Medulla oblongata (tissue), 1 donor: Measurements from ENCODE around the gene SPECC1L.
A peak's percentile ranks its signal among the peaks of the same experiment; 100 is the strongest.
"Not testable (repeated sequence)": the region's sequence is repeated elsewhere in the genome, so short reads cannot be mapped to it uniquely, and the experiment has no call there.

ENCODE experiments used
- DNase-seq: peaks from one replicate; pipeline ENCODE4 v3.0.0-alpha.2; 2015; ENCODE audit errors: extremely low spot score

SPECC1L gene, protein sequence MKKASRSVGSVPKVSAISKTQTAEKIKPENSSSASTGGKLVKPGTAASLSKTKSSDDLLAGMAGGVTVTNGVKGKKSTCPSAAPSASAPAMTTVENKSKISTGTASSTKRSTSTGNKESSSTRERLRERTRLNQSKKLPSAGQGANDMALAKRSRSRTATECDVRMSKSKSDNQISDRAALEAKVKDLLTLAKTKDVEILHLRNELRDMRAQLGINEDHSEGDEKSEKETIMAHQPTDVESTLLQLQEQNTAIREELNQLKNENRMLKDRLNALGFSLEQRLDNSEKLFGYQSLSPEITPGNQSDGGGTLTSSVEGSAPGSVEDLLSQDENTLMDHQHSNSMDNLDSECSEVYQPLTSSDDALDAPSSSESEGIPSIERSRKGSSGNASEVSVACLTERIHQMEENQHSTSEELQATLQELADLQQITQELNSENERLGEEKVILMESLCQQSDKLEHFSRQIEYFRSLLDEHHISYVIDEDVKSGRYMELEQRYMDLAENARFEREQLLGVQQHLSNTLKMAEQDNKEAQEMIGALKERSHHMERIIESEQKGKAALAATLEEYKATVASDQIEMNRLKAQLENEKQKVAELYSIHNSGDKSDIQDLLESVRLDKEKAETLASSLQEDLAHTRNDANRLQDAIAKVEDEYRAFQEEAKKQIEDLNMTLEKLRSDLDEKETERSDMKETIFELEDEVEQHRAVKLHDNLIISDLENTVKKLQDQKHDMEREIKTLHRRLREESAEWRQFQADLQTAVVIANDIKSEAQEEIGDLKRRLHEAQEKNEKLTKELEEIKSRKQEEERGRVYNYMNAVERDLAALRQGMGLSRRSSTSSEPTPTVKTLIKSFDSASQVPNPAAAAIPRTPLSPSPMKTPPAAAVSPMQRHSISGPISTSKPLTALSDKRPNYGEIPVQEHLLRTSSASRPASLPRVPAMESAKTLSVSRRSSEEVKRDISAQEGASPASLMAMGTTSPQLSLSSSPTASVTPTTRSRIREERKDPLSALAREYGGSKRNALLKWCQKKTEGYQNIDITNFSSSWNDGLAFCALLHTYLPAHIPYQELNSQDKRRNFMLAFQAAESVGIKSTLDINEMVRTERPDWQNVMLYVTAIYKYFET

DNA sequence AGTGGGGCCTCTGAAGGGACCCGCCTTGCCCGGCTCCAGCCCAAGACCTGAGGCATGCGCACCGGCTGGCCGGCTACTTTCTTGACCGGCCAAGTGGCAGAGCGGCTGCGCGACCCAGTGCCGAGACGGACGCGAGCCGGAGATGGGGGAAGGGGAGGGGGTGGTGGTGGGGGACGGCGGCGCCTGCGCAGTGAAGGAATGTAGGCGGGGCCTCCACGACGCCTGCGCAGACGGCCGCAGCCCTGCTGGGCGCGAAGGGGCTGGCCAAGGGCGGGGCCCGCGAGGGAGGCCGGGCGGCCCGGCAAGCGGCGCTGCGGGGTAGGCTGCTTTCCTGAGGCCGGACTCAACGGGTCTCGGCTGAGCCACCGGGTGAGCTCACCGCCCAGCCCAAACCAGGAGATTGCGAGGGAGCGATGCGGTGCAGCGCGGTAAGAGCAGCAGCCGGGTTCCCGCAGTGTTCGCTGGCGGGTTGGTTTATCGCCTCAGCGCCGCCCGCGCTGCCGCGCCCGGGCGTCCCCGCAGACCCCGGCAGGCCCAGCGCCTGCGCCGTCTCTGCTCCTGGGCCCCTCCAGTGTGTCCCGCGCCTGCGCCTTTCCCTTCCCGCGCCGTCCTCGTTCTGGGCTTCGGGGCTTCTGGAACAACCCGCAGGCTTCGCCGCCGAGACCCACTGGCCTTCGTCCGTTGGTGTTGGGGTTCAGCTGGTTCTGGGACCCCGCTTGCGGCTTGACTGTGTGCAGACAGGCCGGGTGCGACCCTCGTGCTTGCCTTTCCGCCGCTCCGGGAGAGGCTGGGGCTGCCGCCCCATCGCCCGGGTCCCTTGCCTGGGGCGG lies at the start of gene SPECC1L:
Gene SPECC1L (plus strand): TSS at position 276 of the 830 bp plus-strand sequence. CDS start 31,401 bp downstream, outside the sequence.
- peak; percentile 94 for DNase-seq

DNA sequence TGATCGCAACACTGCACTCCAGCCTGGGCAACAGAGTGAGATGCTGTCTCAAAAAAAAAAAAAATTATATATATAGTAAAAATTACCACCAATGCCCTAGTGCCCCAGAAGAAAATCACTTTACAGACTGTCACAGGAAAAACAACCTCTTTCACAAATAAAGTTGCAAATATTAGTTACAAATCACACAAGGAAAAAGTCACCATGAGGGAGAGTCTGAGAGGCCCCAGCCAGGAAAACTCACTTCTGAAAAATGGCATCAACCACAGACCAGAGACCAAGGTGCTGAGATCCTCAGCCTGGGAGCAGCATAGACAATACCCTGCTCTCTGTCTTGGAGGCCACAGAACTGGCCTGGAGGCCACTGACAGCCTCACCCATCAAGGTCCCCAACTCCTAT lies 46.2 kb upstream of the SPECC1L start:
- no peak for DNase-seq

DNA sequence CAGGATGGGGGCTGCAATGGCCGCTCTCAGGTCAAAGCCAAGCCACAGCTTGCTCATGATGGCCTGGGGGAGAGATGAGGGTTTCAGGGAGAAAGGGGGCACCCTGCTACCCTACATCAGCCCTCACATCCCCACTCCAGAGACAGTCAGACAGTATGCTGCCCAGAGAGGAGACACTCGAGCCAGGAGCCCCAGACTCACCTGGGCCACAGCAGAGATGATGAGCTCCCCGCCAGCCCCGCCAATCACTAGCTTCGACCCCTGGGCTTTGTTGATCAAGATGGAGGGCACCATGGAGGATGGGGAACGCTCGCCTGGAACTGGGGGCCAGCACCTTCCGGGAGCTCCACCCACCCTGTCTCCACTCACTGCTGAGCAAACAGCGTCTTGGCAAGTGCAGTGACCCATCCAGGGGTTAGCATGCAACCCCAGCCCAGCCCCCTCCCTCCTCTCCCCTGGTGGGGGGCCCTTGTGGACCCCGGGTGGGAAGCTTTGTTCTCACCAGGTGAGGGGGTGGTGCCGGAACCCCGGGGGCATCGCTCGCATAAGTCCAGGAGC lies 45.5 kb upstream of the SPECC1L start:
- no peak for DNase-seq

DNA sequence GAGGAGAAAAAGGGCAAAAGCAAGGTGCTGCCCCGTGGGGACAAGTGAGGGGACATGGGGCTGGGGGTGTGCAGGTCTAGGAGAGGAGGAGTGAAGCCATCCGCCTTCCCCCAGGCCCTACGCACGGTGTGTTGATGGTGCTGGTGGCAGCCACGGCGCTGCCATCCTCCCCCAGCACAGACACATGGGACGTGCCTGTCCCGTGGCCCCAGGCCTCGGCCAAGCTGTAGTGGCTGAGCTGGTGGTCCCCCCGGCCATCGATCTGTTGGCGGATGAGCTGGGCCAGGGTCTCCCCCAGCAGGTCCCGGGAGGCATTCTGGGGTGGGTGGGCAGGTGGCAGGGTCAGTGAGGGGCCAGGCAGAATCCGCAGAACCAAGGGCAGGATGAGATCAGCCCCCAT lies 44.7 kb upstream of the SPECC1L start:
- DNase-seq = no peak

DNA sequence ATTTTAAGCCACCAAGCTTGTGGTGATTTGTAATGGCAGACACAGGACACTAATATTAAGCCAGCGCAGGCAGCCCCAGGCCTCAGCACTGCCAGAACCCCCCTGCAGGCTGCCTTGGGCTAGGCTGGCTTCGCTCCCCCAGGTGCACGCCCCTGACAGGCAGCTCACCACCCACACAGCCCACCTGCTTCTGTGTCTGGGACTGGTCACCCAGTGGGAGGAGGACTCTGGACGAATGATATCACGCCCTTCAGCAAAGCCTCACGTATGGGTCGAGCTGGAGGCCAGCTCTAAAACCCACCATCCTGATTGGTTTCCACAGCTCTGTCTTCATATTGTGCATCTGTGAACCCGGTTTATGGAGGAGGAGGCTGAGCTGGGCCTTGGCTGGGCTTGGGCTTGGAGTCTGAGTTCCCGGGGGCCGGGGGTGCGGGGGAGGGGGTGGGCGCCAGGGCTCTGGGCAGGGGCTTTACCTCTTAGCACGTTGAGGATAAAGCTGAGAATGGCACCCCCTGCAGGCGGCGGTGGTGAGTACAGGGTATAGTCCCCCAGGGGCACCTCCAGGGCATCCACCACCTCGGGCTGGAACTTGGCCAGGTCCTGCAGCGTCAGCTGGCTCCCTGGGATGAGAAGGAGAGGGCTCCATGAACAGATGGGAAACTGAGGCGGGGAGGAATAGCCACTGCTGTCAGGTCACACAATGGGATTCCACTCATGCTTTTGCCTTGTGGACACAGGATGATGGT lies 39.5 kb upstream of the SPECC1L start:
- no peak for DNase-seq

DNA sequence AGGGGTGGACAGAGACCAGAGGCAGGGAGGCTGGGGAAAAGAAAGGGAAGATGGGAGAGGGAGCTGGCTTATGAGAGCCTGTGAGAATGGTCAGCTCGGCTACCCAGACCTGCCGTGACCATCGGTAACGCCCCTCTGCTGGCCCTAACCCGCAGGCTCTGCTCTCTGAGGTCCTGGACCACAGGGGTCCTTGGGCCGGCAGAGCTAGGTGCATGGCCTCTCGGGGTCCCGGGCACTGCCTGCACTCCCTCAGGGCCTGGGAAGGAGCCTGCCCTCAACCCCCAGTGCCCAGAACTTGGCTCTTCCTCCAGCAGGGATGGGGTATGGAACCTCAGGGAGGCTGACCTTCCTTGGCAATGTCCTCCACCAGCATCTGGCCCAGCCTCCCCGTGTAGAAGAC lies 38.9 kb upstream of the SPECC1L start:
- DNase-seq = no peak

DNA sequence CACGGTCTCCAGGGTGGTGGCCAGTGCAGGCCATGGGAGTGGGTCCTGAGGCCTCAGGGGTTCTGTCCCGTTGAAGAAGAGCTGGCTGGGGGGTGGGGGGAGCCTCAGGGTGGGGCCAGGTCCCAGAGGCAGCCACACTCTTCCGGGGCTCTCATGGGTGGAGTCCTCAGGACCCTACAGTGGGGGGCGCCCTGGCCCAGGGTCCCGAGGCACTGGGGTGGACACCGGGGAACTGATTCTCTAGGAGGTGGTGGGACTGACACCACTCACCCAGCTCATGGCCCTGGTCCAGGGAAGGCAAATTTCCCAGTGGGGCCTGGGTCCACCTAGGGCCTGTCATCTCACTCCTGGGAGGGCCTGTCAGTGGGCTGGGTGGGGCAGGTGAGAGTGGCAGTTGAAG lies 38.5 kb upstream of the SPECC1L start:
- DNase-seq = no peak

DNA sequence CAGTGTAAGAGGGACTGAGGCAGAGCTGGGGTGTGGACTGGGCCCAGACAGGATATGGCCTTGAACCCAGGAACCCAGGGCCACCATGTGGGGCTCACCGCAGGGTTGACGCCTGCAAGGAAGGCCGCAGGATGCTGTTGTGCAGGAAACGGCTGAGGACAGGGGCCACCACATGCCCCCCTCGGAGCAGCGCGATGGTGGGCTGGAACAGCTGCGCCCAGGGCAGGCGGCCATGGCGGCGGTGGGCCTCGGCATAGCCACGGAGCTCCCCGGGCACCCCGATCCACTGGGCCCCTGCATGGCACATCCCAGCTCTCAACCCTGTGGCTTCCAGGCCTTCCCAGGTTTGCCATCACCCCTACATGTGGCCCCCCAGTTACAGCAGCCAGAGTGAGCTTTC lies 37.9 kb upstream of the SPECC1L start:
- DNase-seq = no peak

DNA sequence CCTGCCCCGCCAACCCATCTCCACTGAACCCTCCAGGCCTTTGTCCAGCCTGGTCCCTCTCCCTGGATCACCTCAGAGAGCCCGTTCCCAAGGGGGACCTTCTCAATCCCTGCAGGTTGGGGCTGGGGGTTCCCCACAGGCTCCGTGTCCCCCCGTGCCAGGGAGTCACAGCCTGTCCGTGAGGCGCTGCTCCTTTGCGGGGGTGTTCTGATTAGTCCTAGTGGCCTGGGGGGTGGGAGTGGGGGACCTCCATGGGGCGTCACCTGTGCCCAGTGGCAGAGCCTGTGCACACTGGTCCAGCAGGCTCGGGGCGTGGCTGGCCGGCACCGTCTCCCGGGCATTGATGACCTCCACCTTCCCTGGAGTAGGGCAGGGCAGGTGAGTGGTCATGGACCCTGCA lies 37.4 kb upstream of the SPECC1L start:
- no peak for DNase-seq

DNA sequence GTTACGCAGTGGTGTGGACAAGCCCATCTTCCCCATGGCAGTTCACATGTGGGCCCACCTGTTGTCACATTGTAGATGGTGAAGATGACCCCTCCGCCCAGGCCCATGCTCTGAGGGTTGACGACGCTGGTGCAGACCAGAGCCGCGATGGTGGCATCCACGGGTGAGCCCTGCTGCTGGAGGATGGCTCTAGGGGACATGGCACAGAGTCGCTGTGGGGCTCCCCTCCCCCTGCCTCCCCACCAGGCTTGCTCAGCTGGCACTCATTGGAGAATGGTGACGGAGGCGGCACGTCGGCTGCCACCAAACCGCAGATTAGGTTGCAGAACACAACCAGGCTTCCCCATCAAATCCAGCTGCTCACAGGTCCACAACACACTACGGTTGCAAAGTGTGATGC lies 36.8 kb upstream of the SPECC1L start:
- no peak for DNase-seq

DNA sequence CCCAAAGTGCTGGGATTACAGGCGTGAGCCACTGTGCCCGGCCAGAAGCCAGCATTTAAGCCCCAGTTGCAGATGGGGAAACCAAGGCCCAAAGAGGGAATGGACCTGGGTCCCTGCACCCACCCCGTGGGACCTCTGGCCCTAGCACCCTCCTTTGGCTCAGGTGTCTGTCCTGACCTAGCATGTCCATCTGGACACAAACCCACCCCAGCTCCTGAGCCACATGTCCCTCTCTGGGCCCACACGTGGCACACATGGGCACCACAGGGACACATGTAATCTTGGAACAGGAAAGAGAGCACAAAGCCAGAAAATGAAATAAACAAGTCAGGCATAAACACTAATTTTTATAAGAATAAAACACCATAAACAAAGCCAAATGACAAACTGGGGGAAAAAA lies 35.3 kb upstream of the SPECC1L start:
- no peak for DNase-seq

DNA sequence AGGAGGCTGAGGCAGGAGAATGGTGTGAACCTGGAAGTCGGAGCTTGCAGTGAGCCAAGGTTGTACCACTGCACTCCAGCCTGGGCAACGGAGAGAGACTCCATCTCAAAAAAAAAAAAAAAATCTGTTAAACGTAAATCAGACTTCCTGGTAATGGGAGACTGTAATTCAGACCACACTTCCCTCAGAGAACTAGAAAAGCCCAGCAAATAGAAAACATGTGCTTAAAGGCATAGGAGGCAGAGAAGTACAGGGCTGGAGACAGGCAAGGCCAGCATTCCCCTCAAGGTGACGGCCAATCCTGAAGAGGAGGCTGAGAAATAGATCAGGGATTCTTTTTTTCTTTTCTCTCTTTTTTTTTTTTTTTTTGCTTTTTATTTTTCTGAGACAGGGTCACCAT lies 34.0 kb upstream of the SPECC1L start:
- no peak for DNase-seq

DNA sequence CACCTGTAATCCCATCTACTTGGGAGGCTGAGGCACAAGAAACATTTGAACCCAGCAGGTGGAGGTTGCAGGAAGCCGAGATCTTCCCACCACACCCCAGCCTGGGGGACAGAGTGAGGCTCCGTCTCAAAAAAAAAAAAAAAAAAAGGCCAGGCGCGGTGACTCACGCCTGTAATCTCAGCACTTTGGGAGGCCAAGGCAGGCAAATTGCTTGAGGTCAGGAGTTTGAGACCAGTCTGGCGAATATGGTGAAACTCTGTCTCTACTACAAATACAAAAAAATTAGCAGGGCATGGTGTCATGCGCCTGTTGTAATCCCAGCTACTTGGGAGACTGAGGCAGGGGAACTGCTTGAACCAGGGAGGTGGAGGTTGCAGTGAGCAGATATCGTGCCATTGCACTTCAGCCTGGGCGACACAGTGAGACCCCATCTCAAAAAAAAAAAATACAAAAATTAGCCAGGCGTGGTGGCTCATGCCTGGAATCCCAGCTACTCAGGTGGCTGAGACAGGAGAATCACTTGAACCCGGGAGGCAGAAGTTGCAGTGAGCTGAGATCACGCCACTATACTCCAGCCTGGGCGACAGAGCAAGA lies 32.4 kb upstream of the SPECC1L start:
- not testable (repeated sequence) for DNase-seq

DNA sequence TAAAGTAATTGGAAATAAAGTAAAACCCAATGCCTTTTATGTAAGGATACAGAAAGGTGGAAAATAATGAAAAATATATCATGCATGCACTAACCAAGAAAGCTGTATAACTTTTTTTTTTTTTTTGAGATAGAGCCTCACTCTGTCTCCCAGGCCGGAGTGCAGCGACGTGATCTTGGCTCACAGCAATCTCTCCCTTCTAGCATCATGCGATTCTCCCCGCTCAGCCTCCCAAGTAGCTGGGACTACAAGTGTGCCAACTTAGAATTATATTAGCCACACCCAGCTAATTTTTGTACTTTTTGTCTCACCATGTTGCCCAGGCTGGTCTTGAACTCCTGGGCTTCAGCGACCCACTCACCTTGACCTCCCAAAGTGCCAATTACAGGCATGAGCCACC lies 30.2 kb upstream of the SPECC1L start:
- DNase-seq = no peak

DNA sequence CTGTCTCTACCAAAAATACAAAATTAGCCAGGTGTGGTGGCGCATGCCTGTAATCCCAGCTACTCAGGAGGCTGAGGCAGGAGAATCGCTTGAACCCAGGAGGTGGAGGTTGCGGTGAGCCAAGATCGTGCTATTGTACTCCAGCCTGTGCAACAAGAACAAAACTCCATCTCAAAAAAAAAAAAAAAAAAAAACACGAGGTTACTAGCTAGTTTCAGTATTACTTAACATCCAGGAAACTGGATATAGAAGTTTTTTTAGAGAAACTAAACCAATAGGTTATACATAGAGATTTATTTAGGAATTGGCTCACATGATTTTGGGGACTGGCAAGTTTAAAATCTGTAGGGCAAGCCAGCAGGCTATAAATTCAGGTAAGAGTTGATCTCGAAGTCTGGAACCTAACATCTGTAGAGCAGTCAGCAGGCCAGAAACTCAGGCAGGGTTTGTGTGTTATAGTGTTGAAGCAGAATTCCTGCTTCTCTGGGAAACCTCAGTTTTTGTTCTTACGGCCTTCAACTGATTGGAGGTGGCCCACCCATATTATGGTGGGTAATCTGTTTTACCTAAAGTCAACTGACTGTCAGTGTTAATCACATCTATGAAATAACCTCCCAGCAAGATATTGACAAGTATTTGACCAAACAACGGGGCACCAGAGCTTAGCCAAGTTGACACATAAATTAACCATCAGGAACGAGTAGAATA lies 29.5 kb upstream of the SPECC1L start:
- not testable (repeated sequence) for DNase-seq

DNA sequence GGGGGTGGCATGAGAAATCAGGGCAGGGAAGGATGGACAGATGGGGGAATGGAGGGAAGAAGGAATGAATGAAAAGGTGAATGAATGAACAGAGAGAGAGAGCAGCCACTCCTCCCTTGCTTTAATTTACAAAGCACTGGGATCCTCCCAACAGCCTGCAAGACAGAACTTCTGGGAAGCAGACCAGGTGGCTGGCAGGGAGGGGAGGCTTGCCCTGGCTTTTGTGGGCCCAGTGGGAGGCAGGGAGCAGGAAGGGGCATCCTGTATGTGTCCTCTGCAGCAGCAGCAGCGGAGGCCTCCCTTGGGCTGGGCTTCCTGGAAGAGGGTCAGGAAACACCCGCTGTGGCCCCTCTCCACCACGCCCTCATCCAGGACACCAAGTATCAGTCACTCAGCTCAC lies 27.2 kb upstream of the SPECC1L start:
- peak; percentile 34 for DNase-seq

DNA sequence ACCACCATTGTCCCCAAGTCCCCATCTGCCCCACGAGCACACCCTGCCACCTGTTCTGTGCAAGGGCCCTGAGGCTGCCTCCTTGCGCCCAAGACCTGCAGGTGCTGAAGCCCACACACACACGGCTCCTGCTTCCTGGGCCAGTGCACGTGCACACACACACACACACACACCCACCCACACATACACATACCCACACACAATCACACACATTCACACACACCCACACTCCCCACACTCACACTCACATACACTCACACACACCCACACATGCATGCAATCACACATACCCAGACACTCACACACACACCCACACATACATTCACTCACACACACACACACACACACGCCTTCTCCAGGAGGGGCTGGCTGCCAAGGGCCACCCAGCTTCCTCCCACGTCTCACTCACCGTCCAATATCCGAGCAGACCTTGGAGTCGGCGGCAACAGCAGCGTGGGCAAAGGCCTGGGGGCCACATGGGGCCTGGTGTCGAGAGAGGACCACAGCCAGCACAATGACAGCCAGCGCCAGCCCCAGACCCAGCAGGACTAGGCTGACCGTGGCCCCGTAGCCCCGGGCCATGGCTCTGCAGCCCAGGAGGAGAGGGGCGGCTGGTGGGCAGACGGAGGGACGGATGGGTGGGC lies 26.4 kb upstream of the SPECC1L start:
- DNase-seq = no peak

DNA sequence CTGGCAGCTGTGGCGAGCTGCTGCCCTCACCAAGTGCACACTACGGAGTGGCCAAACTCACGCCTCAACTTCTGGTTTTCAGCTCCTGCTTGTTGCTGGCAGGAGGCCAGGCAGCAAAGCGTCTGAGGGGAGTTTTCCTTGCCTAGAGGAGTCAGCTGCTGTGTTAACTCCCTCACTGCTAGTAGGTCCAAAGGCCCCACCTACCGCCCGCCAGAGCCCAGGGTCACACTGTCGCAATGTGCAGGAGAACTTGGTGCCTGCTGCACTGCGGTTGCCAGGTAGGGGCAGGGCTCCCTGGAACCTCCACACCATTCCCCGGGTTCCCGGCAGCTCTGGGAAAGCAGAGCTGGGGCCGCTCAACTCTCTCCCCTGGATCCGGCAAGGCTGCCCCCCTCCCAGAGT lies 25.6 kb upstream of the SPECC1L start, which contains the start of gene GGT5:
Gene GGT5 (minus strand): TSS at position 53 of the 402 bp plus-strand sequence. CDS start 357 bp downstream, outside the sequence.
- not testable (repeated sequence) for DNase-seq
